ENCODE data around the gene SH3GL1. TPM values are rescaled to one million over a fixed set of nuclear protein-coding genes. Genes with fewer than 3 reads are reported as not detected.
A peak's percentile ranks its signal among the peaks of the same experiment; 100 is the strongest.
"Not testable (repeated sequence)": the region's sequence is repeated elsewhere in the genome, so short reads cannot be mapped to it uniquely, and the experiment has no call there.

SH3GL1 gene
- total and polyA plus RNA-seq, 12 donors: 20.9 to 112 (median 87.4) TPM

DNA sequence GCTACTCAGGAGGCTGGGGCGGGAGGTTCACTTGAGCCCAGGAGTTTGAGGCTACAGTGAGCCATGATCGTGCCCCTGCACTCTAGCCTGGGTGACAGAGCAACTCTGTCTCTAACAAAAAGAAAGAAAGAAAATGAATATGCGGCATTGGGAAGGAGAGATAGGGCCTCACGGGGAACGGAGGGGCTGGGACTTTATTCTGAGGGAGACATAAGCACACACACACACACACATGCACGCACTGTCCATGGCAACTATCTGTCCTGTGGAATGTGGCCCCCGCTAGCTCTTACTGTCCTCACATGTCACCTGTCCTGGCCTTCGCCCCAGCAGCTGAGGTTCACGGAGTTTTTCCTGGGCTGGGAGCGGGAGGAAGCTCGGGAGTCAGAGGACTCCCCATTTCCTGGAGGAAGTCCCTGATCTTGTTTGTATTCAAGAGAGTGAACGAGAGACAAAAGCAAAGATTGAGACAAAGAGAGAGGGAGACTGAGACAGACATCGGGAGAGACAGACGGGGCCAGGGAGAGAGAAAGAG, 62.4 kb downstream of the SH3GL1 start:
- Histone ChIP-seq H3K36me3 (replicated peaks in 1 of 2) (no peaks in the 10 kb centered on the region), H3K27ac (peak overlapping the region in 4 of 5 donors; percentile 29 to 81 (median 72)), H3K9me3 (replicated peaks in 1 of 3) (no peaks in the 10 kb centered on the region), H3K4me1 (replicated peaks in 1 of 2) (peaks cover 5 to 12% of the 10 kb centered on the region in 2 donors), H3K4me3 (peak overlapping the region in 3 of 4 donors; percentile 13 to 61 (median 41)), H3K27me3 (no peaks in the 10 kb centered on the region)
- DNase-seq: peak in 5 of 7 donors; percentile 41 to 70 (median 69)
- 6 to 13% (median 10%) methylated on average over 14 of the region's 14 CpGs for WGBS, 4 donors
- peak in 1 of 2 donors; percentile 49 for TF ChIP-seq POLR2A (IDR thresholded peaks at IDR 0.05)
- TF ChIP-seq CTCF (IDR thresholded peaks at IDR 0.05): no peak
- intact Hi-C loops (cut with DNase I): no loop called here

DNA sequence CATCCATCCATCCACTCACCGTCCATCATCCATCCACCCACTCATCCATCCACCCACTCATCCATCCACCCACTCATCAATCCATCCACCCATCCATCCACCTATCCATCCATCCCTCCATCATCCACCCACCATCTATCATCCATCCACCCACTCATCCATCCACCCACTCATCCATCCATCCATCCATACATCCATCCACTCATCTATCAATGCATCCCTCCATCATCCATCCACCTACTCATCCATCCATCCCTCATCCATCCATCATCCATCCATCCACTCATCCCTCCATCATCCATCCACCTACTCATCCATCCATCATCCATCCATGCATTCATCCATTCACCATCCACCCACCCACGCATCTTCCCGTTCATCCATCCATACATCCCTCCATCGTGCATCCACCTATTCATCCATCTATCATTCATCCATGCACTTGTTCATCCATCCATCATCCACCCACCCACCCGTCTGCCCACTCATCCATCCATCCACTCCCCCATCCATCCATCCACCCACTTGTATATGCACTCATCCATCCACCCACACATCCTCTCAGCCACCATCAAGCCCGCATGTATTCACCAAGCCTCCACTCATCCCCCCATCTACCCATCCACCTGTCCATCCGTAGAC, 65.3 kb downstream of the SH3GL1 start:
- TF ChIP-seq CTCF (IDR thresholded peaks at IDR 0.05) (no peak), POLR2A (IDR thresholded peaks at IDR 0.05) (no peak)
- 93 to 95% (median 94%) methylated on average over 7 of the region's 7 CpGs for WGBS, 4 donors
- intact Hi-C loops (cut with DNase I): no loop called here

DNA sequence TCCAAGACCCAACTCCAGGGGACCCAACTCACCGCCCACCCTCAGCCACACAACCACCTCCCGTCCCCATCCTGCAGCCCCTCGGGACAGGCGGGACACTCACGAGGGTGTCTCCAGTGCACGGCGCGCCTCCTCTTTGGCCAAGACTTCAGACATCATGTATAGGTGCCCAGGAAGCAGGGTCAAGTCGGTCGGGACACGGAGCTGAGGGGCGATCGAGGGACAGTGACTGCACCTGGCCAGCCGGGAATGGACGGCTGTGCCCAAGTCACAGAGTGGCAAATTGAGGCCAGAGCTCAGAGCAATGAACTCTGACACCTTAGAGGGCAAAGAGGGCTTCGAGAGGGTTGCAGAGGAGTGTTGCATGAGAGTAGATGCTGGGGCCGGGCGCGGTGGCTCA, 70.5 kb downstream of the SH3GL1 start:
- Histone ChIP-seq H3K27me3 (no peaks in the 10 kb centered on the region), H3K4me1 (replicated peaks in 1 of 2) (peaks cover 9 to 20% of the 10 kb centered on the region in 2 donors), H3K9me3 (replicated peaks in 1 of 3) (no peaks in the 10 kb centered on the region), H3K4me3 (no peak overlapping the region), H3K27ac (no peak overlapping the region), H3K36me3 (replicated peaks in 1 of 2) (no peaks in the 10 kb centered on the region)
- 94 to 98% (median 97%) methylated on average over 7 to 19 of the region's 19 CpGs for WGBS, 4 donors
- DNase-seq: peak in 2 of 7 donors; percentile 36 to 41
- TF ChIP-seq POLR2A (IDR thresholded peaks at IDR 0.05) (no peak), CTCF (IDR thresholded peaks at IDR 0.05) (no peak)
- intact Hi-C loops (cut with DNase I): no loop called here

More for the DNA sequence above, 65.3 kb downstream of the SH3GL1 start:
- H3K9me3 ChIP-seq (replicated peaks in 1 of 3): no peaks in the 10 kb centered on the region
- no peaks in the 10 kb centered on the region for H3K27me3 ChIP-seq
- H3K36me3 ChIP-seq (replicated peaks in 1 of 2): no peaks in the 10 kb centered on the region
- peaks cover 0 to 7% of the 10 kb centered on the region in 2 donors for H3K4me1 ChIP-seq (replicated peaks in 1 of 2)
- H3K27ac ChIP-seq: no peak overlapping the region
- H3K4me3 ChIP-seq: no peak overlapping the region
- DNase-seq: no peak

GRCh38 chr19:4328991-4329681, 71.2 kb downstream of the SH3GL1 start:
- H3K4me1 ChIP-seq (replicated peaks in 1 of 2): peaks cover 9 to 20% of the 10 kb centered on the region in 2 donors
- H3K27me3 ChIP-seq; intact Hi-C loops (cut with DNase I); H3K27ac ChIP-seq; H3K36me3 ChIP-seq (replicated peaks in 1 of 2); H3K9me3 ChIP-seq (replicated peaks in 1 of 3): not testable (repeated sequence)
- peak overlapping the region in 1 of 4 donors; percentile 50 for H3K4me3 ChIP-seq
- 34 to 50% (median 40%) methylated on average over 27 to 35 of the region's 35 CpGs for WGBS, 4 donors
- DNase-seq: peak in 2 of 7 donors; percentile 35 to 50
